Left lung (tissue), 10 donors: ENCODE data around the gene SHC4. TPM values are rescaled to one million over a fixed set of nuclear protein-coding genes. Genes with fewer than 3 reads are reported as not detected.

ENCODE experiments used
- ATAC-seq: fragments of 200-7000 bp; cut with Tn5 transposase; one replicate; pipeline ENCODE4 v1.9.1; 2020; ENCODE audit warnings: moderate library complexity
- DNase-seq, 4 donors: peaks; one replicate each; pipeline ENCODE4 v3.0.0-alpha.2; 2013 to 2020
- H3K27ac ChIP-seq, 2 donors: fragments of 200-600 bp; sonication (generic) in 1 of 2; one replicate each; pipeline versions ENCODE4 v1.5.0 to v1.8.0; 2020 to 2021
- H3K27me3 ChIP-seq, 2 donors: fragments of 200-600 bp; sonication (generic) in 1 of 2; one replicate each; pipeline versions ENCODE4 v1.5.0 to v1.8.0; 2020 to 2021
- H3K36me3 ChIP-seq, 2 donors: fragments of 200-600 bp; sonication (generic) in 1 of 2; one replicate each; pipeline versions ENCODE4 v1.5.0 to v1.8.0; 2020 to 2021
- H3K4me1 ChIP-seq, 2 donors: fragments of 200-600 bp; one replicate each; pipeline ENCODE4 v1.8.0; 2021
- H3K4me3 ChIP-seq, 2 donors: fragments of 200-600 bp; sonication (generic) in 1 of 2; one replicate each; pipeline versions ENCODE4 v1.5.0 to v1.8.0; 2020 to 2021; ENCODE audit warnings: mild to moderate bottlenecking in 1 of 2
- H3K9me3 ChIP-seq, 2 donors: fragments of 200-600 bp; sonication (generic) in 1 of 2; one replicate each; pipeline versions ENCODE4 v1.5.0 to v1.8.0; 2020 to 2021
- CTCF ChIP-seq, 2 donors: fragments of 200-600 bp; sonication (generic) in 1 of 2; IDR thresholded peaks; one replicate each; pipeline versions ENCODE4 v1.5.0 to v1.8.0; 2021; ENCODE audit warnings: antibody characterized with exemption in 2 of 2
- intact Hi-C, 2 donors: fragments of 100-400 bp; cut with DNase I; formaldehyde crosslinking; loops; one replicate each; pipeline versions ENCODE4 v1.11.2 to v1.14.2; 2022
- polyA plus RNA-seq, 6 donors: library from polyadenylated mRNA; unstranded; fragments of 120-200 nt; gene quantifications; one replicate each; pipeline ENCODE4 v1.2.1, GENCODE V29; 2013; ENCODE audit not compliant: insufficient read length in 6 of 6
- total RNA-seq, 2 donors: library from RNA; stranded (reverse); fragmentation: NEBNext Ultra II Directional; extraction: Animal tissue kit (Norgen Biotek cat#: 25700); gene quantifications; one replicate each; pipeline ENCODE4 v1.2.1, GENCODE V29; 2021
- donor health status: DM: no; HTN: yes; CAD: no.
- donor health status: DM: no; HTN: no; CAD: no.

Gene SHC4
- total and polyA plus RNA-seq, 8 donors = 0.44 to 1.4 (median 0.98) TPM

DNA sequence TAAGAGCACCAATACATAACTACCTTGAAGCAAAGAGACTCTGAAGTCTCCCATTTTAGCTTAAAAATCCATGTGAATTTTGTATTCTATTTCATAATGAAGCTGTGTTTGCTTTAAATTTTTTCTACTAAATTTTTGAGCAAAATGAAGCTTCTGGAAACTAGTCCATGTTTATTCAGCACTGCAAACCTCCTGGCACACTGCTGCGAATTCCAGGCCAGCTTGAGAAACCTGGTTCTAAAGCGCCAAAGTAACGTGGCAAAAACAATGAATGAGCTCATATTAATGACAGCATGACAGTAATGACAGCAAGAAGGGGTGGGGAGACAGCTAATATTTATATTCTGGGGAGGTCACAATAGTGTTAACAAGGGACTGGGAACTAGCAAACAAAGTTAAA, 178.5 kb downstream of the SHC4 start:
- TF ChIP-seq CTCF (IDR thresholded peaks at IDR 0.05) = no peak
- no peaks in the 10 kb centered on the region for H3K27me3 ChIP-seq
- ATAC-seq = no peak
- H3K4me1 ChIP-seq = no peaks in the 10 kb centered on the region
- DNase-seq = peak in 1 of 4 donors; percentile 21
- intact Hi-C loops = no loop called here
- peaks cover 0 to 45% of the 10 kb centered on the region in 2 donors for H3K36me3 ChIP-seq
- peak overlapping the region in 1 of 2 donors; percentile 0 for H3K27ac ChIP-seq
- H3K4me3 ChIP-seq = no peak overlapping the region
- no peaks in the 10 kb centered on the region for H3K9me3 ChIP-seq

DNA sequence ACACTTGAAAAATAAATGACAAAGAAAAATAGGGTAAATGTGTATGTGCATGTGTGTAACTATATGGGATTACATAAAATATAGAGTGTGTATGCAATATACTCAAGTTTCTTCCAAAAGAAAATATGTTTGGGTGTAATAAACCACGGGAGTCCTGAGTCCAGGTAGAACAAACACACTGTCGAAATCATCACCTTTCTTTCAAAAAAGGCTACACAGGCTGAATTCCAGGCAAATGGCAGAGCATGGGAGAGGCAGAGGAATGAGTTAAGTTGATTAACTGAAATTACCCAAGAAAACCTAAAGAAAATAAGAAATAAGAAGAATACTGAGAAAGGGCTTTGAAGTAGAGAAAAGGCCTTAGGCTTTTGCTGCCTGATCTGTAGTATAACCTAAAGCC, 179.0 kb downstream of the SHC4 start:
- Histone ChIP-seq H3K4me3 (no peak overlapping the region), H3K36me3 (peaks cover 0 to 45% of the 10 kb centered on the region in 2 donors), H3K4me1 (no peaks in the 10 kb centered on the region), H3K9me3 (no peaks in the 10 kb centered on the region), H3K27ac (peak overlapping the region in 1 of 2 donors; percentile 0), H3K27me3 (no peaks in the 10 kb centered on the region)
- intact Hi-C loops = no loop called here
- ATAC-seq (no peak), DNase-seq (no peak)
- TF ChIP-seq CTCF (IDR thresholded peaks at IDR 0.05) = no peak

DNA sequence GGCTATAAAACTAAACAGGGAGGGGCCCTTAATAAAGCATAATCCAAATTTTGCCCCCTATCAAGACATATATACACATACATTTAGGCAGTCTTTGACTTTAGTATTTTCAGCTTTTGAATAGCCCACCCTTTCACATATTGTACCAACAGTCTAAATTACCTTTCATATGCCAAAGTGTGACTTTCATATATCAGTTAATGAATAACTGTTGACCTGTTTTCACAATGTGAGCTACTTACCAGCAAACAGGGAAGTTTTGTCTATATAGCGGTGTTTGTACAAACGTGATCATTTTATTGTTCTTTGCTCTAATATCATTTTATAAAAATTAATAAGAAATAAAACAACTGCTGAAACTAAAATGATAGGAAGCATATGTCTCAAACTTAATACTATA, 180.8 kb downstream of the SHC4 start:
- intact Hi-C loops = no loop called here
- DNase-seq = no peak
- TF ChIP-seq CTCF (IDR thresholded peaks at IDR 0.05) = no peak

GRCh38 chr15:48781481-48782081, 182.1 kb downstream of the SHC4 start:
- DNase-seq = no peak
- Histone ChIP-seq H3K27ac (no peak overlapping the region), H3K4me3 (no peak overlapping the region), H3K27me3 (no peaks in the 10 kb centered on the region), H3K9me3 (no peaks in the 10 kb centered on the region), H3K36me3 (peaks cover 0 to 24% of the 10 kb centered on the region in 2 donors), H3K4me1 (no peaks in the 10 kb centered on the region)
- ATAC-seq = no peak
- no peak for TF ChIP-seq CTCF (IDR thresholded peaks at IDR 0.05)
- intact Hi-C loops = no loop called here

More for the DNA sequence above, 180.8 kb downstream of the SHC4 start:
- H3K27me3 ChIP-seq = no peaks in the 10 kb centered on the region
- peaks cover 0 to 28% of the 10 kb centered on the region in 2 donors for H3K36me3 ChIP-seq
- no peak overlapping the region for H3K27ac ChIP-seq
- no peaks in the 10 kb centered on the region for H3K4me1 ChIP-seq
- no peaks in the 10 kb centered on the region for H3K9me3 ChIP-seq
- no peak for ATAC-seq
- H3K4me3 ChIP-seq = no peak overlapping the region

GRCh38 chr15:48781017-48781416, 182.7 kb downstream of the SHC4 start:
- no peak overlapping the region for H3K4me3 ChIP-seq
- H3K27me3 ChIP-seq = no peaks in the 10 kb centered on the region
- intact Hi-C loops = no loop called here
- H3K36me3 ChIP-seq = peaks cover 0 to 24% of the 10 kb centered on the region in 2 donors
- no peak overlapping the region for H3K27ac ChIP-seq
- ATAC-seq (no peak), DNase-seq (no peak)
- no peaks in the 10 kb centered on the region for H3K9me3 ChIP-seq
- H3K4me1 ChIP-seq = no peaks in the 10 kb centered on the region
- TF ChIP-seq CTCF (IDR thresholded peaks at IDR 0.05) = no peak
